Stimulated activated CD4-positive, alpha-beta T cell treated with anti-CD3 and anti-CD28 coated beads, TNF-alpha, amount 100 ng/mL, for 24 hours (primary cell): ENCODE measurements around the gene SLC5A4.

Experiments used
- DNase-seq, 3 experiments: peaks; one replicate each; pipeline ENCODE4 v3.0.0-alpha.2; 2020; ENCODE audit warnings: low read depth in 3 of 3

Gene SLC5A4

DNA sequence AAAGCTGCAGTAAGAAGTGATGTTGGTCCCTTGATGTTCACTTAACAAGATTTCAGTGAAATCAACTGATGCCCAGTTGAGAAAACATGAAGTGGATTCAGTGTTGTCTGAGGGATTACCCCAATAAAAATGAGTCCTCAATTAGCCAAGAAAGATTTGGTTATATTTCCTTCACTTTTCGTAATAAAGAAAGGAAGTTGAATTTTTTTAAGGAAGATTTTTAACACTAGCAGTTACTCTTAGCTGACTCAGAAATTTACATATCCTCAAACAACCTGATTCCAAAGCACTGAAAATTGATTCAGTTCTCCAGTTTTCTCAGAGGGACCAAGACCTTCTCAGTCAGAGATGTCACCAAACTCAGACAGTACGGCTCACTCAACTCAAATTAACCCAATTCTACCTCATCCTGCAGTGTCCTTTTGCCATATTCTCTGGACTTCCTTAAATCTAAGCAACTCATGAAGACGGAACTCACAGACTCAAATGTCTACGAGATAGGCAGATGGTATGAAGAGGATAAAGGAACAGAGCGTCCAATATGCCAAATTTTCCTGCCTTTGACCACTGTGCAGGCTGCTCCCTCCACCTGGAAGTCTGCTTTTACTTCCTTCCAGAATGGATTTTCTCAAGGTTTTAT is 22.8 kb downstream of the SLC5A4 start:
- DNase-seq = no peak

GRCh38 chr22:32226326-32227104 is 28.6 kb downstream of the SLC5A4 start:
- no peak for DNase-seq

- no peak for DNase-seq
These were observed 32.2 kb downstream of the SLC5A4 start for GRCh38 chr22:32222991-32223390.

DNA sequence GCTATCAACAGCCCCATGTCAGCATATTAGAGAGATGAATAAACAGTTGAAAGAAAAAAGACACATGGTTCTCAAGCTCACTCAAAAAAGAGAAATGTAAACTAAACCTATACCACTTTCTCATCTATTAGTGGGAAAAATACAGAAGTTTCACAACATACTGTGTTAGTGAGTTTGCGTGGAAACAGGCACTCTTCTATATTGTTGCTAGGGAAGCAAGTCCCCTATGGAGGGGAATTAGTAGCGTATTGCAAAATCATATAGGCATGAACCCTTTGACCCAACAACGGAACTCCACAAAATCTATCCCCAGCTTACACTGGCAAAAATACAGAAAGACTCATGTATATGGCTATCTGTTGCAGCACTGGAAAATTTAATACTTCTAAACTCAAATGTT is 36.1 kb downstream of the SLC5A4 start:
- DNase-seq = no peak

GRCh38 chr22:32218470-32218869 is 36.7 kb downstream of the SLC5A4 start:
- DNase-seq = no peak

DNA sequence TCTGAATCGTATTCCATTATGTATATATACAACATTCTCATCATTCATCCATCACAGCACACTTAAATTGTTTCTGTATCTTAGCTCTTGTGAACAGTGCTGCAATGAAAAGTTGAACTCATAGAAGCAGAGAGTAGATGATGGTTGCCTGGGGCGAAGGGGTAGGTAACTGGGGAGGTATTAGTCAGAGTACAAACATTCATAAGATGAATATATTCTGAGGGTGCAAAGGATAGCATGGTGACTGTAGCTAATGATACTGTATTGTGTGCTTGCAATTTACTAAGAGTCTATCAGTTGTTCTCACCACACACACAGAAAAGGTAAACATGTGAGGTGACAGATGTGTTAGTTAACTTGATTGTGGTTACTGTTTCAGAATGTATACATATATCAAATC is 37.7 kb downstream of the SLC5A4 start:
- no peak for DNase-seq

DNA sequence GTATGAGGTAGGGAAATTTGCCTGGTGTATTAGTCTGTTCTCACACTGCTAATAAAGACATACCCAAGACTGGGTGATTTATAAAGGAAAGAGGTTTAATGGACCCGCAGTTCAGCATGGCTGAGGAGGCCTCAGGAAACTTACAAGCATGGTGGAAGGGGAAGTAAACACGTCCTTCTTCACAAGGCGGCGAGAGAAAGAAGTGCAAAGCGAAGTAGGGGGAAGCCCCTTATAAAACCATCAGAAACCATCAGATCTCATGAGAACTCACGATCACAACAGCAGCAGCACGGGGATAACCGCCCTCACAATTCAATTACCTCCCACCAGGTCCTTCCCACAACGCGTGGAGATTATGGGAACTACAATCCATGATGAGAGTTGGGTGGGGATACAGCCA is 38.2 kb downstream of the SLC5A4 start:
- DNase-seq = no peak

DNA sequence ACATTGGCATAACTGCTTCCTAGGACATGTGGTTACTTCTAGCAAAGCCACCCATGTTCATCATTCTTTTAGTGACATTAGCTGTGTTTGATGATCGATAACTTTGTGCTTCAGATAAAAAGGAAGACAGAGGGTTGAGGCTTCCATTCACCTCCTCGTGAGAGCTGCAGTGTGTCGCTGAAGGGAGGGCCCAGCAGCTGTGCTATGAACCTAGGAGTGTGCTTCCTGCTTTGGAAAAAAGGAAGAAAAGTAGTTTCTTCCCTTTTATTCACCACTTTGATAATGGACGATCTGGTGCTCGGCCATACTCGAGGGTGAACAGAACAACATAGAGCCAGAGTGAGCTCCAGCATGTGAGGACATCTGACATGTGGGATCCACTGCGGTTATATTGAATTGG is 44.1 kb downstream of the SLC5A4 start:
- DNase-seq = no peak

- DNase-seq = no peak
These were observed 46.5 kb downstream of the SLC5A4 start for GRCh38 chr22:32208681-32209080.

GRCh38 chr22:32207971-32208480 is 47.1 kb downstream of the SLC5A4 start:
- DNase-seq = no peak

- DNase-seq = no peak
These were observed 48.1 kb downstream of the SLC5A4 start for GRCh38 chr22:32206774-32207758.

DNA sequence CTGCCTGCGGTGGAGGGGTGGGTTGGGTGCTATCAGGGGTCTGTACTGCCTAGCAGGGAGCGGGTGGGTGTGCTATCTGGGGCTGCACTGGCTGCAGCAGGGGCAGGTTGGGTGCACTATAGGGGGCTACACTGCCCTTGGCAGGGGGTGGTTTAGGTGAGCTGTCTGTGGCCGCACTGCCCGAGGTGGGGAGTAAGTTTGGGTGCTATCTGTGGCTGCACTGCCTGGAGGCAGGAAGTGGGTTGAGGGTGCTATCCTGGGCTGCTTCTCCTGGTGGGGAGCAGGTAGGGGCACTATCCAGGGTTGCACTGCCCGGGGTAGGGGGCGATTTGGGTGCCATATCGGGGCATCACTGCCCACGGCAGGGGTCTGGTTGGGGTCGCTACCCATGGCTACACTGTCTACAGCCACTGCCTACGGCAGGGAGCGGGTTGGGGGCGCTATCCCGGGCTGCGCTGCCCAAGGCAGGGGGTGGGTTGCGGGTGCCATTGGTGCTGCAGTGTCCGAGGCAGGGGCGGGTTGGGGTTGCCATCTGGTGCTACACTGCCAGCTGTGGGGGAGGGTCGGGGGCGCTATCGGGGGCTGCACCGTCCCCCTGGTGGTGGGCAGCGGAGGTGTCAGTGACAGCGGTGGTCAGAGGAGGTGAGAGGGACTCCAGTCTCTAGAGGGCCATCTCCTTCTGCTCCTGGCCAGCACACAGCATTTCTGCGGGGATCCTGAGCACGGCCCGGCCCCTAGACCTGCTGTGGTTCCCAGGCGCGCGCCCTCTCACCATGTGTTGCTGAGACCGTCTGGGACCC is 49.0 kb downstream of the SLC5A4 start:
- no peak for DNase-seq

GRCh38 chr22:32204856-32205722 is 50.1 kb downstream of the SLC5A4 start, which contains the start of gene RFPL2:
Gene RFPL2, minus strand, starts transcription at chr22:32205073. Its CDS starts 2,622 bp downstream, at chr22:32202451.
- DNase-seq = peak in 1 of 3 experiments; percentile 51

DNA sequence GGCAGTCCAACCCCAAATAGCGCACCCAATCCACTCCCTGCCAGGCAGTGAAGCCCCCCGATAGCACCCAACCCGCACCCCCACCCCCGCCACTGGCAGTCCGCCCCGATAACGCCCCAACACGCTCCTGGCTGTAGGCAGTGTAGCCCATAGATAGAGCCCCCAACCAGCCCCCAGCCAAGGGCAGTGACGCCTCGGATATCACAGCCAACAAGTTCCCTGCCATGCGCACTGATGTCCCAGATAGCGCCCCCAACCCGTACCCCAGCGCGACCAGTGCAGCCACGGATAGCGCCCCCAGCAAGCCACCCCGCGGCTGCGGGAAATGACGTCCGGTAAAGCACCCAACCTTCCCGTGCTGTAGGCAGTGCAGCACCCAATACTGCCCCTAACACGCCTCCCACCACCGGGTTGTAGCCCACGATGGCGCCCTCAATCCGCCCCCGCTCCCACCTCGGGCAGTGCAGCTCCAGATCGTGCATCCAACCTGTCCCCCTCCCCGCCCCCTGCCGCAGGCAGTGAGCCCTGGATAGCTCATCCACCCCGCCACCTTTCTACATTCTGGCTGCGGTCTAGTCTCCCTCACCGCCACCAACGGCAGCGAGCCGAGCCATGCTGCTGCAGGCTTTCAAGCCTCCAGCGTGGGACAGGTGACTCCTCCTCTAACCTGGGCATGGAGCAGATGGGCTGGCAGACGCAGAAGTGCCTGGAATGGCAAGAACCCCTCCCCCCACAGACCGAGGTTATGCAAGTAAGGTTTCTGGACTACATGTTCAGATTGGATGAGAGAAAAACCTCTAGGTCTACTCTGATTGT is 50.9 kb downstream of the SLC5A4 start:
- no peak for DNase-seq

DNA sequence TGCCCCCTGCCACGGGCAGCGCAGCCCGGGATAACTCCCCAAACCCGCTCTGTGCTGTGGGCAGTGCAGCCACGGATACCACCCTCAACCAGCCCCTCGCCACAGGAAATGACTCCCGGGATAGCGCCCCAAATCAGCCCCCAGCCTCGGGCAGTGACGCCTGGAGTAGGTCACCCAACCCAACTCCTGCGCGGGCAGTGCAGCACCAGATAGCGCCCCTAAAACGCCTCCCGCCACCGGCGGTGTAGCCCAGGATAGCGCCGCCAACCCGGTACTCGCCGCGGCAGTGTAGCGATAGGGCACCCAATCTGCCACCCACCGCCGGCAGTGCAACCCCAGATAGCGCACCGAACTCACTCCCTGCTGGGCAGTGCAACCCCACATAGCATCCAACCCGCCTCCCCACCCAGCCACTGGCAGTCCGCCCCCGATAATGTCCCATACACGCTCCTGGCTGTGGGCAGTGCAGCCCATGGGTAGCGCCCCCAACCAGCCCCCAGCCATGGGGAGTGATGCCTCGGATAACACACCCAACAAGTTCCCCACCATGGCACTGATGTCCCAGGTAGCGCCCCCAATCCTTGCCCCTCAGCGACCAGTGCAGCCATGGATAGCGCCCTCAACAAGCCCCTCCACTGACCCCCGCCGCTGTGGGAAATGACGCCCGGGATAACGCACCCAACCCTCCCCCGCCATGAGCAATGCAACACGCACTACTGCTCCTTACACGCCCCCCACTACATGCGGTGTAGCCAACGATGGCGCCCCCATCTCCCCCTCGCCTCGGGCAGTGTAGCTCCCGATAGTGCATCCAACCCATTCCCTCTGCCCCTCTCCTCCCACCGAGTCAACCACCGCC is 51.7 kb downstream of the SLC5A4 start:
- DNase-seq = no peak

DNA sequence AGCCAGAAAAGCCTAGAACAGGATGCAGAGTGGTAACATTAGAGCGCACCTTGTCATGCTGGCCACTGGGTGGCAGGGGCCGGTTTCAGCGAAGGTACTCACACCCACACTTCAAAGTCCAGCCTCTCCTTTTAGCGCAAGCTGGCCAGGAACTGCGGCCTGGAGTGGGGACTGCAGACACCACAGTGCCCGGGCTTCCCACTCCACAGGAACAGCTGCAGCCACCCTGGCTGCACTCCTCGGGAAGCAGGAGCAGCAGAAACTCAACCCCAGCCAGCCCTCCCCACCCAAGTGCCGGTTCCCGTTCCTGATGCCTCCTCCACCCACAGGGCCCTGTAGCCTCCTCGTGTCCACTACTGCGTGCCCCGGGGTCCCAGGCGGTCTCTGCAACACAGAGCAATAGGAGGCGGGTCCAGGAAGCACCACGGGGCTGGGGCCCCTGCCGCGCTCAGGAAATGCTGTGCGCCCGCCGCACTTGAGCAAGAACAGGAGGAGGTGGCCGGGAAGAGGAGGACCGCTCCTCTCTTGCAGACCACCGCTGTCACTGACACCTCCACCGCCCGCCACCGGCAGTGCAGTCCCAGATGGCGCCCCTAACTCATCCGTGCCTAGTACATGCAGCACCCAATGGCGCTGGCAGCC is 52.5 kb downstream of the SLC5A4 start:
- DNase-seq = no peak

- no peak for DNase-seq
These were observed 53.0 kb downstream of the SLC5A4 start for GRCh38 chr22:32202161-32202538.

DNA sequence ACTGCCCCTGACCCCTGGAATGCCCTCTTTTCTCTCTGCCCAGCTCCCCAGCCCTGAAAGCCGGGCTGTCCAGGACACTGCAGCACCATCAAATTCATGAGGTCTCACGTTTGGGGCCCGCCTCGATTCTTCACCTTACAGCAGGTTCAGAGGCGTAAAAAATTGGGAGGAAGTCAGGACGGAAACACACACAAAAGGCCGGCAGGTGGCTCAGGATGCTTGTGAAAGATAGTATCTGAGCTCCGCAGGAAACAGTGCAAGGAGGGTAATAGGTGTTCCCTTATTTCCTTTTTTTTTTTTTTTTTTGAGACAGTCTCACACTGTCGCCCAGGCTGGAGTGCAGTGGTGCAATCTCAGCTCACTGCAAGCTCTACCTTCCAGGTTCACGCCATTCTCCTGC is 54.4 kb downstream of the SLC5A4 start:
- DNase-seq = no peak
